ENCODE measurements around the gene CD86.

DNA sequence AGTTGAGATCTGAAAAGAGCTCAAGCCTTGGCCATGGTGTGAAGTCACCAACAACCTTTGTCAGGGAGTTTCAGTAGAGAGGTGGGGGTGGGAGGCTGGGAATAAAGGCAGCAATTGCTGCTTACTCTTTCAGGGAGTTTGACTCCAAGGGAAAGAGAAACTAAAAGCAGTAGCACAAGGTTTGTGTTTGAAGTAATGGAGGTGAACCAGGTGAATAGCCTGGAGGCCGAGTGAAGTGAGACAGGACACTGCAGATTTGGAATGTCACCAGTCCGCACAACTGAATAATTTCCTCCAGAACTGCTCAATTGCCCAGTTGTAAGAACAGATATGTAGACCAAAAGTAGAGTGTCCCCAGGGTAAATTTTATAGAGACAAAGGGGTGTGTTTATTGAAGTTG is 44.1 kb downstream of the CD86 start:
- TF ChIP-seq TAF1 (IDR thresholded peaks at IDR 0.05; ENCODE audit: low read depth) (no peak), POLR2AphosphoS5 (IDR thresholded peaks at IDR 0.05) (no peak)
- TF ChIP-seq, protein P1, sequence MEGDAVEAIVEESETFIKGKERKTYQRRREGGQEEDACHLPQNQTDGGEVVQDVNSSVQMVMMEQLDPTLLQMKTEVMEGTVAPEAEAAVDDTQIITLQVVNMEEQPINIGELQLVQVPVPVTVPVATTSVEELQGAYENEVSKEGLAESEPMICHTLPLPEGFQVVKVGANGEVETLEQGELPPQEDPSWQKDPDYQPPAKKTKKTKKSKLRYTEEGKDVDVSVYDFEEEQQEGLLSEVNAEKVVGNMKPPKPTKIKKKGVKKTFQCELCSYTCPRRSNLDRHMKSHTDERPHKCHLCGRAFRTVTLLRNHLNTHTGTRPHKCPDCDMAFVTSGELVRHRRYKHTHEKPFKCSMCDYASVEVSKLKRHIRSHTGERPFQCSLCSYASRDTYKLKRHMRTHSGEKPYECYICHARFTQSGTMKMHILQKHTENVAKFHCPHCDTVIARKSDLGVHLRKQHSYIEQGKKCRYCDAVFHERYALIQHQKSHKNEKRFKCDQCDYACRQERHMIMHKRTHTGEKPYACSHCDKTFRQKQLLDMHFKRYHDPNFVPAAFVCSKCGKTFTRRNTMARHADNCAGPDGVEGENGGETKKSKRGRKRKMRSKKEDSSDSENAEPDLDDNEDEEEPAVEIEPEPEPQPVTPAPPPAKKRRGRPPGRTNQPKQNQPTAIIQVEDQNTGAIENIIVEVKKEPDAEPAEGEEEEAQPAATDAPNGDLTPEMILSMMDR (IDR thresholded peaks at IDR 0.05; ENCODE audit: poor library complexity, severe bottlenecking), result no peak

All from neural cell (in vitro differentiated cells).